HepG2 (cell line): ENCODE results near the gene FBXO9. TPM values are rescaled to one million over a fixed set of nuclear protein-coding genes. Genes with fewer than 3 reads are reported as not detected.

Experiments used
- ASH2L ChIP-seq: fragments of 300-600, 200-600 bp; sonication (generic); IDR thresholded peaks from 2 replicates; pipeline ENCODE4 v1.7.0; 2017; ENCODE audit warnings: low read depth, mild to moderate bottlenecking, moderate library complexity, mixed read lengths, low read length; ENCODE audit not compliant: insufficient read length
- CENPX ChIP-seq: sonication (generic); formaldehyde crosslinking; IDR thresholded peaks from 2 replicates; pipeline ENCODE4 v1.9.0; 2021; ENCODE audit warnings: mild to moderate bottlenecking, missing genetic modification reagents, moderate library complexity
- FOXA1 ChIP-seq, 2 experiments: fragments of 450-650 bp in 1 of 2; sonication (generic) in 1 of 2; formaldehyde crosslinking in 1 of 2; IDR thresholded peaks; 2 replicates each; pipeline versions ENCODE4 v1.4.0 to v1.6.1; 2016 to 2020; ENCODE audit warnings: missing genetic modification reagents in 1 of 2
- HOXA7 ChIP-seq: sonication (generic); formaldehyde crosslinking; IDR thresholded peaks from 2 replicates; pipeline ENCODE4 v1.8.1; 2022; ENCODE audit warnings: mild to moderate bottlenecking, missing genetic modification reagents, moderate library complexity
- PHB2 ChIP-seq: fragments of 450-650 bp; IDR thresholded peaks from 2 replicates; pipeline ENCODE4 v1.6.1; 2018; ENCODE audit not compliant: partially characterized antibody
- ZBTB38 ChIP-seq: sonication (generic); formaldehyde crosslinking; IDR thresholded peaks from 2 replicates; pipeline ENCODE4 v1.5.1; 2020; ENCODE audit warnings: mild to moderate bottlenecking, missing genetic modification reagents
- ZNF251 ChIP-seq: sonication (generic); formaldehyde crosslinking; IDR thresholded peaks from 2 replicates; pipeline ENCODE4 v1.9.0; 2021; ENCODE audit warnings: mild to moderate bottlenecking, missing genetic modification reagents
- ZNF605 ChIP-seq: sonication (generic); formaldehyde crosslinking; IDR thresholded peaks from 2 replicates; pipeline ENCODE4 v1.8.0; 2022; ENCODE audit warnings: mild to moderate bottlenecking, missing genetic modification reagents
- ZNF619 ChIP-seq: sonication (generic); formaldehyde crosslinking; IDR thresholded peaks from 2 replicates; pipeline ENCODE4 v1.4.0; 2020; ENCODE audit warnings: mild to moderate bottlenecking, missing genetic modification reagents
- ZNF629 ChIP-seq: sonication (generic); formaldehyde crosslinking; conservative IDR thresholded peaks from 2 replicates; pipeline ENCODE4 v1.5.0; 2020; ENCODE audit warnings: missing genetic modification reagents
- ZNF749 ChIP-seq: sonication (generic); formaldehyde crosslinking; IDR thresholded peaks from 2 replicates; pipeline ENCODE4 v1.8.0; 2022; ENCODE audit warnings: mild to moderate bottlenecking, missing genetic modification reagents, moderate library complexity, borderline replicate concordance
- ZNF761 ChIP-seq: sonication (generic); formaldehyde crosslinking; conservative IDR thresholded peaks from 2 replicates; pipeline ENCODE4 v1.4.0; 2020; ENCODE audit warnings: mild to moderate bottlenecking, missing genetic modification reagents
- polyA plus RNA-seq, 8 experiments: library from polyadenylated mRNA; depleted of rRNA in 3 of 8; stranded (reverse) in 7 of 8; unstranded in 1 of 8; fragments of >200 nt; fragmentation: Illumina TruSeq in 4 of 8; extraction: Trizol in 4 of 8; gene quantifications; 2 replicates each; pipeline versions ENCODE4 v1.2.1 to v1.2.3, GENCODE V29; 2011 to 2016; ENCODE audit warnings: low read depth in 4 of 8, missing spikeins in 1 of 8, mixed read lengths in 1 of 8; ENCODE audit not compliant: insufficient read depth in 1 of 8
- total RNA-seq, 5 experiments: library from RNA; depleted of rRNA; stranded (reverse); fragments of >200 nt; fragmentation: Illumina TruSeq; extraction: Trizol; gene quantifications; 2 replicates each; pipeline ENCODE4 v1.2.3, GENCODE V29; 2016; ENCODE audit warnings: low read depth in 1 of 5
- TF ChIP-seq, protein P1 (sequence below): sonication (generic); formaldehyde crosslinking; IDR thresholded peaks from 2 replicates; pipeline ENCODE4 v1.5.1; 2020; ENCODE audit warnings: mild to moderate bottlenecking, missing genetic modification reagents, moderate library complexity
- TF ChIP-seq, protein P2 (sequence below): sonication (generic); formaldehyde crosslinking; IDR thresholded peaks from 2 replicates; pipeline ENCODE4 v1.5.0; 2020; ENCODE audit warnings: missing genetic modification reagents
- TF ChIP-seq, protein P3 (sequence below): sonication (generic); formaldehyde crosslinking; IDR thresholded peaks from 2 replicates; pipeline ENCODE4 v1.4.0; 2020; ENCODE audit warnings: low read depth, mild to moderate bottlenecking, missing genetic modification reagents
- TF ChIP-seq, protein P4 (sequence below): sonication (generic); formaldehyde crosslinking; conservative IDR thresholded peaks from 2 replicates; pipeline ENCODE4 v1.4.0; 2020; ENCODE audit warnings: mild to moderate bottlenecking, missing genetic modification reagents, moderate library complexity
- TF ChIP-seq, protein P5 (sequence below): sonication (generic); formaldehyde crosslinking; IDR thresholded peaks from 2 replicates; pipeline ENCODE4 v1.4.0; 2020; ENCODE audit warnings: missing genetic modification reagents, low read depth, mild to moderate bottlenecking, borderline replicate concordance

Gene FBXO9
- total and polyA plus RNA-seq, 2 of the 13 experiments (the other 11 are each of a cell fraction or from before 2014, with no cell fraction given) = 64.3 to 98.4 TPM

DNA sequence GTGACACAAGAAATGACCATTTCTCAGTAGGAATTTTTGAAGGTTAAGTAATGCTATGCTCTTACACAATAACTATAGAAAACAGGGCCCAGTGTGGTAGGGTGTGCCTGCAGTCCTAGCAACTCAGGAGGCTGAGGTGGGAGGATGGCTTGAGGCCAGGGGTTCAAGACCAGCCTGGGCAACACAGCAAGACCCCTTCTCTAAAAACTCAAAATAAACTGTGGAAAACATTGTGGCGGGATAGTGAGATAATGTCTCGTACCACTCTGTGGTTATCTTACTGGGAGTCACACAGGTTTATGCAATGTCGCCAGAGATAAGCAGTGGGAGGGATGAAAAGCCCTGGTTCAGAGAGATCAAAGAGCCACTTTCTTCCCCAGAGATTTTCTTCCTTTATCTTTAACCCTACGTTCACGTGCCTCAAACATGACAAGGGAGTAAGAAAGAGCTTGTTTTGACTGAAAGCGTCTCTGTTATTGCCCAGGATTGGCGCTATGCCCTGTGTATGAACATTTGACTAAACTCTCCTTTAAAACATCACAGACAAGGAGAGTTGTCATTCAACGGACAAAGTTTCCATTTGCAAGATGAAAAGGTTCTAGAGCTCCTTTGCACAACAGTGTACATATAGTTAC is 69.5 kb downstream of the FBXO9 start (continued):
- TF ChIP-seq, protein P1, sequence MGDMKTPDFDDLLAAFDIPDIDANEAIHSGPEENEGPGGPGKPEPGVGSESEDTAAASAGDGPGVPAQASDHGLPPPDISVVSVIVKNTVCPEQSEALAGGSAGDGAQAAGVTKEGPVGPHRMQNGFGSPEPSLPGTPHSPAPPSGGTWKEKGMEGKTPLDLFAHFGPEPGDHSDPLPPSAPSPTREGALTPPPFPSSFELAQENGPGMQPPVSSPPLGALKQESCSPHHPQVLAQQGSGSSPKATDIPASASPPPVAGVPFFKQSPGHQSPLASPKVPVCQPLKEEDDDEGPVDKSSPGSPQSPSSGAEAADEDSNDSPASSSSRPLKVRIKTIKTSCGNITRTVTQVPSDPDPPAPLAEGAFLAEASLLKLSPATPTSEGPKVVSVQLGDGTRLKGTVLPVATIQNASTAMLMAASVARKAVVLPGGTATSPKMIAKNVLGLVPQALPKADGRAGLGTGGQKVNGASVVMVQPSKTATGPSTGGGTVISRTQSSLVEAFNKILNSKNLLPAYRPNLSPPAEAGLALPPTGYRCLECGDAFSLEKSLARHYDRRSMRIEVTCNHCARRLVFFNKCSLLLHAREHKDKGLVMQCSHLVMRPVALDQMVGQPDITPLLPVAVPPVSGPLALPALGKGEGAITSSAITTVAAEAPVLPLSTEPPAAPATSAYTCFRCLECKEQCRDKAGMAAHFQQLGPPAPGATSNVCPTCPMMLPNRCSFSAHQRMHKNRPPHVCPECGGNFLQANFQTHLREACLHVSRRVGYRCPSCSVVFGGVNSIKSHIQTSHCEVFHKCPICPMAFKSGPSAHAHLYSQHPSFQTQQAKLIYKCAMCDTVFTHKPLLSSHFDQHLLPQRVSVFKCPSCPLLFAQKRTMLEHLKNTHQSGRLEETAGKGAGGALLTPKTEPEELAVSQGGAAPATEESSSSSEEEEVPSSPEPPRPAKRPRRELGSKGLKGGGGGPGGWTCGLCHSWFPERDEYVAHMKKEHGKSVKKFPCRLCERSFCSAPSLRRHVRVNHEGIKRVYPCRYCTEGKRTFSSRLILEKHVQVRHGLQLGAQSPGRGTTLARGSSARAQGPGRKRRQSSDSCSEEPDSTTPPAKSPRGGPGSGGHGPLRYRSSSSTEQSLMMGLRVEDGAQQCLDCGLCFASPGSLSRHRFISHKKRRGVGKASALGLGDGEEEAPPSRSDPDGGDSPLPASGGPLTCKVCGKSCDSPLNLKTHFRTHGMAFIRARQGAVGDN (CRISPR knock-in tag) = no peak
- peak; percentile 89; the same call in 1 of the 2 replicates for TF ChIP-seq ZNF749
- no peak for TF ChIP-seq ZNF619 (CRISPR knock-in tag)
- TF ChIP-seq, protein P2, sequence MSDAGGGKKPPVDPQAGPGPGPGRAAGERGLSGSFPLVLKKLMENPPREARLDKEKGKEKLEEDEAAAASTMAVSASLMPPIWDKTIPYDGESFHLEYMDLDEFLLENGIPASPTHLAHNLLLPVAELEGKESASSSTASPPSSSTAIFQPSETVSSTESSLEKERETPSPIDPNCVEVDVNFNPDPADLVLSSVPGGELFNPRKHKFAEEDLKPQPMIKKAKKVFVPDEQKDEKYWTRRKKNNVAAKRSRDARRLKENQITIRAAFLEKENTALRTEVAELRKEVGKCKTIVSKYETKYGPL (CRISPR knock-in tag) = peak; percentile 64; the same call in 1 of the 2 replicates
- TF ChIP-seq, protein P3, sequence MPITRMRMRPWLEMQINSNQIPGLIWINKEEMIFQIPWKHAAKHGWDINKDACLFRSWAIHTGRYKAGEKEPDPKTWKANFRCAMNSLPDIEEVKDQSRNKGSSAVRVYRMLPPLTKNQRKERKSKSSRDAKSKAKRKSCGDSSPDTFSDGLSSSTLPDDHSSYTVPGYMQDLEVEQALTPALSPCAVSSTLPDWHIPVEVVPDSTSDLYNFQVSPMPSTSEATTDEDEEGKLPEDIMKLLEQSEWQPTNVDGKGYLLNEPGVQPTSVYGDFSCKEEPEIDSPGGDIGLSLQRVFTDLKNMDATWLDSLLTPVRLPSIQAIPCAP (CRISPR knock-in tag) = 0 out of 2 replicates have a peak, but pooled peaks have one; percentile 74
- TF ChIP-seq, protein P4, sequence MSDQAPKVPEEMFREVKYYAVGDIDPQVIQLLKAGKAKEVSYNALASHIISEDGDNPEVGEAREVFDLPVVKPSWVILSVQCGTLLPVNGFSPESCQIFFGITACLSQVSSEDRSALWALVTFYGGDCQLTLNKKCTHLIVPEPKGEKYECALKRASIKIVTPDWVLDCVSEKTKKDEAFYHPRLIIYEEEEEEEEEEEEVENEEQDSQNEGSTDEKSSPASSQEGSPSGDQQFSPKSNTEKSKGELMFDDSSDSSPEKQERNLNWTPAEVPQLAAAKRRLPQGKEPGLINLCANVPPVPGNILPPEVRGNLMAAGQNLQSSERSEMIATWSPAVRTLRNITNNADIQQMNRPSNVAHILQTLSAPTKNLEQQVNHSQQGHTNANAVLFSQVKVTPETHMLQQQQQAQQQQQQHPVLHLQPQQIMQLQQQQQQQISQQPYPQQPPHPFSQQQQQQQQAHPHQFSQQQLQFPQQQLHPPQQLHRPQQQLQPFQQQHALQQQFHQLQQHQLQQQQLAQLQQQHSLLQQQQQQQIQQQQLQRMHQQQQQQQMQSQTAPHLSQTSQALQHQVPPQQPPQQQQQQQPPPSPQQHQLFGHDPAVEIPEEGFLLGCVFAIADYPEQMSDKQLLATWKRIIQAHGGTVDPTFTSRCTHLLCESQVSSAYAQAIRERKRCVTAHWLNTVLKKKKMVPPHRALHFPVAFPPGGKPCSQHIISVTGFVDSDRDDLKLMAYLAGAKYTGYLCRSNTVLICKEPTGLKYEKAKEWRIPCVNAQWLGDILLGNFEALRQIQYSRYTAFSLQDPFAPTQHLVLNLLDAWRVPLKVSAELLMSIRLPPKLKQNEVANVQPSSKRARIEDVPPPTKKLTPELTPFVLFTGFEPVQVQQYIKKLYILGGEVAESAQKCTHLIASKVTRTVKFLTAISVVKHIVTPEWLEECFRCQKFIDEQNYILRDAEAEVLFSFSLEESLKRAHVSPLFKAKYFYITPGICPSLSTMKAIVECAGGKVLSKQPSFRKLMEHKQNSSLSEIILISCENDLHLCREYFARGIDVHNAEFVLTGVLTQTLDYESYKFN (CRISPR knock-in tag) = peak; percentile 94
- TF ChIP-seq FOXA1 (IDR thresholded peaks at IDR 0.05) = no peak
- TF ChIP-seq FOXA1 (CRISPR knock-in tag; IDR thresholded peaks at IDR 0.05) = peak; percentile 70
- TF ChIP-seq ZNF629 = peak; percentile 59
- no peak for TF ChIP-seq ZNF761
- no peak for TF ChIP-seq PHB2
- no peak for TF ChIP-seq ZNF605 (CRISPR knock-in tag)
- TF ChIP-seq ZNF251 (CRISPR knock-in tag) = no peak
- no peak for TF ChIP-seq CENPX (CRISPR knock-in tag)
- TF ChIP-seq, protein P5, sequence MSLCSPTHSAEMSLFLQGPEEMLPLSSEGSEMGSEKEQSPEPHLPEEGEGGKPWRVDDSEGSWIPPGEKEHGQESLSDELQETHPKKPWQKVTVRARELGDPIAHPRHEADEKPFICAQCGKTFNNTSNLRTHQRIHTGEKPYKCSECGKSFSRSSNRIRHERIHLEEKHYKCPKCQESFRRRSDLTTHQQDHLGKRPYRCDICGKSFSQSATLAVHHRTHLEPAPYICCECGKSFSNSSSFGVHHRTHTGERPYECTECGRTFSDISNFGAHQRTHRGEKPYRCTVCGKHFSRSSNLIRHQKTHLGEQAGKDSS (CRISPR knock-in tag) = no peak; the same call in 1 of the 2 replicates
- TF ChIP-seq ZBTB38 (CRISPR knock-in tag) = no peak
- TF ChIP-seq ASH2L = peak; percentile 56
- no peak for TF ChIP-seq HOXA7 (CRISPR knock-in tag)
